ENCODE measurements around the gene NR1I2. TPM values are rescaled to one million over a fixed set of nuclear protein-coding genes. Genes with fewer than 3 reads are reported as not detected.

Gene NR1I2
- total and polyA plus RNA-seq, 2 donors (not counting 3 experiments of a cell fraction or from before 2014, with no cell fraction given): 0.03 TPM; not detected in 1

DNA sequence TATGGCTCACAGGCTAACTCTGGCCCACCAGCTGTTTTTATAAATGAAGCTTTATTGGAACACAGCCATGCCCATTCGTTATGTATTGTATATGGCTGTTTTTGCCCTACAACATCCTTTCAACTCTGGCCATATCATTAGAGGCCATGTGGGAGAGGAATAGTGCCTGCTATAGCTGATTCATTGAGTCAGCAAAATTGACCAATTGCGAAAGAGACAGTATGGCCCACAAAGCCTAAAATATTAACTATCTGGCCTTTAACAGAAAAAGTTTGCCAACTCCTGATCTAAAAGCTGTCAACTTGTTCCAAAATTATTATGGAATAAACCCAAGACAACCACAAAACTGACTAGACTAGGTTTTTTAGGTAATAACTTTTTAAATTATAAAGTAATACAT lies 1.4 kb downstream of the NR1I2 start:
- intact Hi-C loops (cut with micrococcal nuclease): no loop called here
- ChIA-PET POLR2A (no interaction called here), CTCF (interaction anchor here (1.4 kb wide), 1 partner anchor 13 kb away, joined by 5 read pairs; no protein-coding TSS in a partner anchor)
- H3K36me3 ChIP-seq (ENCODE audit: control insufficient read depth in 2 of 2, extremely low read depth in 1 of 2, insufficient read depth in 2 of 2, low read length in 2 of 2): no peaks in the 10 kb centered on the region
- dilution Hi-C loops (cut with MboI; ENCODE audit: extremely low pct_ligation_motif_present, low sequenced_read_pairs): no loop called here
- H3K27ac ChIP-seq (ENCODE audit: insufficient read depth, low read depth, low read length): no peak overlapping the region
- TF ChIP-seq POLR2A (IDR thresholded peaks at IDR 0.05; ENCODE audit: low read depth, low read length): no peak
- no peak for TF ChIP-seq EZH2 (IDR thresholded peaks at IDR 0.05; ENCODE audit: borderline replicate concordance, low read depth, low read length, severe bottlenecking)
- no peak for TF ChIP-seq GATA2 (IDR thresholded peaks at IDR 0.05; ENCODE audit: insufficient read depth, insufficient read length, low read depth, low read length)
- no peak for TF ChIP-seq JUN (IDR thresholded peaks at IDR 0.05; ENCODE audit: borderline replicate concordance, insufficient read depth, insufficient read length, low read depth)
- TF ChIP-seq, protein P1, sequence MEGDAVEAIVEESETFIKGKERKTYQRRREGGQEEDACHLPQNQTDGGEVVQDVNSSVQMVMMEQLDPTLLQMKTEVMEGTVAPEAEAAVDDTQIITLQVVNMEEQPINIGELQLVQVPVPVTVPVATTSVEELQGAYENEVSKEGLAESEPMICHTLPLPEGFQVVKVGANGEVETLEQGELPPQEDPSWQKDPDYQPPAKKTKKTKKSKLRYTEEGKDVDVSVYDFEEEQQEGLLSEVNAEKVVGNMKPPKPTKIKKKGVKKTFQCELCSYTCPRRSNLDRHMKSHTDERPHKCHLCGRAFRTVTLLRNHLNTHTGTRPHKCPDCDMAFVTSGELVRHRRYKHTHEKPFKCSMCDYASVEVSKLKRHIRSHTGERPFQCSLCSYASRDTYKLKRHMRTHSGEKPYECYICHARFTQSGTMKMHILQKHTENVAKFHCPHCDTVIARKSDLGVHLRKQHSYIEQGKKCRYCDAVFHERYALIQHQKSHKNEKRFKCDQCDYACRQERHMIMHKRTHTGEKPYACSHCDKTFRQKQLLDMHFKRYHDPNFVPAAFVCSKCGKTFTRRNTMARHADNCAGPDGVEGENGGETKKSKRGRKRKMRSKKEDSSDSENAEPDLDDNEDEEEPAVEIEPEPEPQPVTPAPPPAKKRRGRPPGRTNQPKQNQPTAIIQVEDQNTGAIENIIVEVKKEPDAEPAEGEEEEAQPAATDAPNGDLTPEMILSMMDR (IDR thresholded peaks at IDR 0.05; ENCODE audit: extremely low read depth in 1 of 2, insufficient read depth in 1 of 2, low read depth in 1 of 2, low read length in 2 of 2): no peak
- TF ChIP-seq FOS (IDR thresholded peaks at IDR 0.05; ENCODE audit: borderline replicate concordance, insufficient read depth, low read length): no peak
- TF ChIP-seq, protein P2, sequence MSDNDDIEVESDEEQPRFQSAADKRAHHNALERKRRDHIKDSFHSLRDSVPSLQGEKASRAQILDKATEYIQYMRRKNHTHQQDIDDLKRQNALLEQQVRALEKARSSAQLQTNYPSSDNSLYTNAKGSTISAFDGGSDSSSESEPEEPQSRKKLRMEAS (IDR thresholded peaks at IDR 0.05; ENCODE audit: insufficient read depth, insufficient read length): no peak
- no peak for TF ChIP-seq POLR2AphosphoS5 (IDR thresholded peaks at IDR 0.05; ENCODE audit: insufficient read depth, low read depth, low read length)
- TF ChIP-seq MYC (IDR thresholded peaks at IDR 0.05; ENCODE audit: low read depth, low read length): no peak
- DNase-seq (ENCODE audit: low read depth, low spot score) (no peak), FAIRE-seq (no peak)
- no peaks in the 10 kb centered on the region for H3K9me1 ChIP-seq (replicated peaks; ENCODE audit: control insufficient read depth, extremely low read depth, insufficient read depth, low read length)
- no peaks in the 10 kb centered on the region for H4K20me1 ChIP-seq (replicated peaks; ENCODE audit: control insufficient read depth, extremely low read depth, insufficient read depth, low read length)
- no TSS peak for BruUV-seq (replicated peaks)
- no peak overlapping the region for H3K4me3 ChIP-seq (replicated peaks in 1 of 3; ENCODE audit: insufficient read depth in 1 of 3, low read depth in 1 of 3, low read length in 3 of 3)
- H3K9ac ChIP-seq (replicated peaks; ENCODE audit: extremely low read depth, insufficient read depth, low read length): no peak overlapping the region
- no peaks in the 10 kb centered on the region for H3K4me1 ChIP-seq (ENCODE audit: control insufficient read depth, extremely low read depth, insufficient read depth, low read length)
- H3K4me2 ChIP-seq (ENCODE audit: insufficient read depth, low read length): no peak overlapping the region
- no peaks in the 10 kb centered on the region for H3K9me3 ChIP-seq (replicated peaks; ENCODE audit: control insufficient read depth, insufficient read depth, low read length)
- no peaks in the 10 kb centered on the region for H3K79me2 ChIP-seq (ENCODE audit: control insufficient read depth, insufficient read depth, low read length)
- no peaks in the 10 kb centered on the region for H3K27me3 ChIP-seq (ENCODE audit: control insufficient read depth in 2 of 2, insufficient read depth in 2 of 2, low read length in 2 of 2)
- no peak overlapping the region for H2AFZ ChIP-seq (ENCODE audit: low read depth, low read length)
